ENCODE results near the gene PDE8A. TPM values are rescaled to one million over a fixed set of nuclear protein-coding genes. Genes with fewer than 3 reads are reported as not detected.

PDE8A gene
- total and polyA plus RNA-seq, 2 donors (not counting 3 experiments of a cell fraction or from before 2014, with no cell fraction given), result 21.3 to 45.7 TPM

DNA sequence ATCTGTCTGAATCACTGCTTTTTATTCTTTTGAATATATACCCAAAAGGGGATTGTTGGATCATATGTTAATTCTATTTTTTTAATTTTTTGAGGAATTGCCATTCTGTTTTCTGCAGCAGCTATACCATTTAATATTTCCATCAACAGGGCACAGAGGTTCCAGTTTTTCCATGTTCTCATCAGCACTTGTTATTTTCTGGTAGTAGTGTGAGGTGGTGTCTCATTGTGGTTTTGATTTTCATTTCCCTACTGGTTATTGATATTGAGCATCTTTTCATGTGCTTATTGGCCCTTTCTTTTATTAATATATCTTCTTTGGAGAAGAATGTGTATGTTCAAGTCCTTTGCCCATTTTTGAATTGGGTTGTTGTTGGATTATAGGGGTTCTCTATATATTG, 68.1 kb downstream of the PDE8A start:
- dilution Hi-C loops (cut with MboI; ENCODE audit: extremely low pct_ligation_motif_present, low sequenced_read_pairs), result no loop called here
- Histone ChIP-seq H3K9me3 (replicated peaks; ENCODE audit: control insufficient read depth, insufficient read depth, low read length) (no peaks in the 10 kb centered on the region), H3K4me3 (replicated peaks in 1 of 3; ENCODE audit: insufficient read depth in 1 of 3, low read depth in 1 of 3, low read length in 3 of 3) (no peak overlapping the region), H3K36me3 (ENCODE audit: control insufficient read depth in 2 of 2, extremely low read depth in 1 of 2, insufficient read depth in 2 of 2, low read length in 2 of 2) (no peaks in the 10 kb centered on the region), H3K4me1 (ENCODE audit: control insufficient read depth, extremely low read depth, insufficient read depth, low read length) (peaks cover 34% of the 10 kb centered on the region), H3K27ac (ENCODE audit: insufficient read depth, low read depth, low read length) (no peak overlapping the region), H3K27me3 (ENCODE audit: control insufficient read depth in 2 of 2, insufficient read depth in 2 of 2, low read length in 2 of 2) (no peaks in the 10 kb centered on the region), H2AFZ (ENCODE audit: low read depth, low read length) (no peak overlapping the region), H3K4me2 (ENCODE audit: insufficient read depth, low read length) (no peak overlapping the region), H3K9me1 (replicated peaks; ENCODE audit: control insufficient read depth, extremely low read depth, insufficient read depth, low read length) (no peaks in the 10 kb centered on the region), H3K79me2 (ENCODE audit: control insufficient read depth, insufficient read depth, low read length) (peaks cover 30% of the 10 kb centered on the region), H3K9ac (replicated peaks; ENCODE audit: extremely low read depth, insufficient read depth, low read length) (no peak overlapping the region), H4K20me1 (replicated peaks; ENCODE audit: control insufficient read depth, extremely low read depth, insufficient read depth, low read length) (no peaks in the 10 kb centered on the region)
- intact Hi-C loops (cut with micrococcal nuclease), result loop anchor here (5.0 kb wide), 1 partner anchor 77 kb away; no protein-coding TSS in a partner anchor
- ChIA-PET CTCF (interaction anchor here (1.4 kb wide), 1 partner anchor 119 kb away, joined by 5 read pairs; no protein-coding TSS in a partner anchor), POLR2A (no interaction called here)
- no TSS peak for BruUV-seq (replicated peaks)
- TF ChIP-seq EZH2 (IDR thresholded peaks at IDR 0.05; ENCODE audit: borderline replicate concordance, low read depth, low read length, severe bottlenecking), result no peak
- TF ChIP-seq JUN (IDR thresholded peaks at IDR 0.05; ENCODE audit: borderline replicate concordance, insufficient read depth, insufficient read length, low read depth), result no peak
- TF ChIP-seq POLR2AphosphoS5 (IDR thresholded peaks at IDR 0.05; ENCODE audit: insufficient read depth, low read depth, low read length), result no peak
- TF ChIP-seq FOS (IDR thresholded peaks at IDR 0.05; ENCODE audit: borderline replicate concordance, insufficient read depth, low read length), result no peak
- TF ChIP-seq, protein P1, sequence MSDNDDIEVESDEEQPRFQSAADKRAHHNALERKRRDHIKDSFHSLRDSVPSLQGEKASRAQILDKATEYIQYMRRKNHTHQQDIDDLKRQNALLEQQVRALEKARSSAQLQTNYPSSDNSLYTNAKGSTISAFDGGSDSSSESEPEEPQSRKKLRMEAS (IDR thresholded peaks at IDR 0.05; ENCODE audit: insufficient read depth, insufficient read length), result no peak
- no peak for TF ChIP-seq MYC (IDR thresholded peaks at IDR 0.05; ENCODE audit: low read depth, low read length)
- no peak for TF ChIP-seq GATA2 (IDR thresholded peaks at IDR 0.05; ENCODE audit: insufficient read depth, insufficient read length, low read depth, low read length)
- no peak for TF ChIP-seq POLR2A (IDR thresholded peaks at IDR 0.05; ENCODE audit: low read depth, low read length)
- DNase-seq (ENCODE audit: low read depth, low spot score) (no peak), FAIRE-seq (no peak)

DNA sequence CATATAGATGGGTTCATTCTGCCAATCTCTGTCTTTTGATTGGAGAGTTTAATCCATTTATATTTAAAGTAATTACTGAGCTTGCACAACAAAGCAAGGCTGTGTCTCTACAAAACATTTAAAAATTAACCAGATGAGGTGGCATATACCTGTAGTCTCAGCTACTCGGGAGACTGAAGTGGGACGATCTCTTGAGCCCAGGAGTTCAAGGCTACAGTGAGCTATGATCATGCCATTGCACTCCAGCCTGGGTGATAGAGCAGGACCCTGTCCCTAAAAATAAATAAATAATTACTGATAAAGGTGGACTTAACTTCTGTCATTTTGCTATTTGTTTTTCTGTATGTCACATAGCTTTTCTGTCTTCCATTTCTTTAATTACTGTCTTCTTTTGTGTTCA, 78.1 kb downstream of the PDE8A start:
- Histone ChIP-seq H3K4me2 (ENCODE audit: insufficient read depth, low read length) (no peak overlapping the region), H3K79me2 (ENCODE audit: control insufficient read depth, insufficient read depth, low read length) (peaks cover 31% of the 10 kb centered on the region), H3K27ac (ENCODE audit: insufficient read depth, low read depth, low read length) (no peak overlapping the region), H3K4me1 (ENCODE audit: control insufficient read depth, extremely low read depth, insufficient read depth, low read length) (no peaks in the 10 kb centered on the region), H3K27me3 (ENCODE audit: control insufficient read depth in 2 of 2, insufficient read depth in 2 of 2, low read length in 2 of 2) (no peaks in the 10 kb centered on the region), H4K20me1 (replicated peaks; ENCODE audit: control insufficient read depth, extremely low read depth, insufficient read depth, low read length) (no peaks in the 10 kb centered on the region), H3K4me3 (replicated peaks in 1 of 3; ENCODE audit: insufficient read depth in 1 of 3, low read depth in 1 of 3, low read length in 3 of 3) (no peak overlapping the region), H3K9me3 (replicated peaks; ENCODE audit: control insufficient read depth, insufficient read depth, low read length) (no peaks in the 10 kb centered on the region), H3K9ac (replicated peaks; ENCODE audit: extremely low read depth, insufficient read depth, low read length) (no peak overlapping the region), H3K36me3 (ENCODE audit: control insufficient read depth in 2 of 2, extremely low read depth in 1 of 2, insufficient read depth in 2 of 2, low read length in 2 of 2) (no peaks in the 10 kb centered on the region), H2AFZ (ENCODE audit: low read depth, low read length) (no peak overlapping the region), H3K9me1 (replicated peaks; ENCODE audit: control insufficient read depth, extremely low read depth, insufficient read depth, low read length) (no peaks in the 10 kb centered on the region)
- no peak for TF ChIP-seq JUN (IDR thresholded peaks at IDR 0.05; ENCODE audit: borderline replicate concordance, insufficient read depth, insufficient read length, low read depth)
- no peak for TF ChIP-seq POLR2A (IDR thresholded peaks at IDR 0.05; ENCODE audit: low read depth, low read length)
- TF ChIP-seq, protein P2, sequence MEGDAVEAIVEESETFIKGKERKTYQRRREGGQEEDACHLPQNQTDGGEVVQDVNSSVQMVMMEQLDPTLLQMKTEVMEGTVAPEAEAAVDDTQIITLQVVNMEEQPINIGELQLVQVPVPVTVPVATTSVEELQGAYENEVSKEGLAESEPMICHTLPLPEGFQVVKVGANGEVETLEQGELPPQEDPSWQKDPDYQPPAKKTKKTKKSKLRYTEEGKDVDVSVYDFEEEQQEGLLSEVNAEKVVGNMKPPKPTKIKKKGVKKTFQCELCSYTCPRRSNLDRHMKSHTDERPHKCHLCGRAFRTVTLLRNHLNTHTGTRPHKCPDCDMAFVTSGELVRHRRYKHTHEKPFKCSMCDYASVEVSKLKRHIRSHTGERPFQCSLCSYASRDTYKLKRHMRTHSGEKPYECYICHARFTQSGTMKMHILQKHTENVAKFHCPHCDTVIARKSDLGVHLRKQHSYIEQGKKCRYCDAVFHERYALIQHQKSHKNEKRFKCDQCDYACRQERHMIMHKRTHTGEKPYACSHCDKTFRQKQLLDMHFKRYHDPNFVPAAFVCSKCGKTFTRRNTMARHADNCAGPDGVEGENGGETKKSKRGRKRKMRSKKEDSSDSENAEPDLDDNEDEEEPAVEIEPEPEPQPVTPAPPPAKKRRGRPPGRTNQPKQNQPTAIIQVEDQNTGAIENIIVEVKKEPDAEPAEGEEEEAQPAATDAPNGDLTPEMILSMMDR (IDR thresholded peaks at IDR 0.05; ENCODE audit: extremely low read depth in 1 of 2, insufficient read depth in 1 of 2, low read depth in 1 of 2, low read length in 2 of 2), result no peak
- no peak for TF ChIP-seq GATA2 (IDR thresholded peaks at IDR 0.05; ENCODE audit: insufficient read depth, insufficient read length, low read depth, low read length)
- no peak for TF ChIP-seq FOS (IDR thresholded peaks at IDR 0.05; ENCODE audit: borderline replicate concordance, insufficient read depth, low read length)
- no peak for TF ChIP-seq POLR2AphosphoS5 (IDR thresholded peaks at IDR 0.05; ENCODE audit: insufficient read depth, low read depth, low read length)
- TF ChIP-seq, protein P1 (IDR thresholded peaks at IDR 0.05; ENCODE audit: insufficient read depth, insufficient read length), result no peak
- TF ChIP-seq EZH2 (IDR thresholded peaks at IDR 0.05; ENCODE audit: borderline replicate concordance, low read depth, low read length, severe bottlenecking), result no peak
- TF ChIP-seq MYC (IDR thresholded peaks at IDR 0.05; ENCODE audit: low read depth, low read length), result no peak
- dilution Hi-C loops (cut with MboI; ENCODE audit: extremely low pct_ligation_motif_present, low sequenced_read_pairs), result no loop called here
- DNase-seq (ENCODE audit: low read depth, low spot score) (no peak), FAIRE-seq (no peak)
- POLR2A ChIA-PET, result no interaction called here
- CTCF ChIA-PET, result interaction anchor here (1.1 to 1.7 kb wide), 3 partner anchors 11 to 27 kb away, joined by 3 to 6 read pairs (median 3); no protein-coding TSS in a partner anchor
- BruUV-seq (replicated peaks), result no TSS peak
- intact Hi-C loops (cut with micrococcal nuclease), result no loop called here
